Measurements from ENCODE around the gene INTS1.
A peak's percentile ranks its signal among the peaks of the same experiment; 100 is the strongest.

The INTS1 gene

GRCh38 chr7:1430056-1430845 is 73.9 kb downstream of the INTS1 start:
- no peak for DNase-seq

GRCh38 chr7:1428941-1429501 is 75.2 kb downstream of the INTS1 start:
- DNase-seq: no peak

DNA sequence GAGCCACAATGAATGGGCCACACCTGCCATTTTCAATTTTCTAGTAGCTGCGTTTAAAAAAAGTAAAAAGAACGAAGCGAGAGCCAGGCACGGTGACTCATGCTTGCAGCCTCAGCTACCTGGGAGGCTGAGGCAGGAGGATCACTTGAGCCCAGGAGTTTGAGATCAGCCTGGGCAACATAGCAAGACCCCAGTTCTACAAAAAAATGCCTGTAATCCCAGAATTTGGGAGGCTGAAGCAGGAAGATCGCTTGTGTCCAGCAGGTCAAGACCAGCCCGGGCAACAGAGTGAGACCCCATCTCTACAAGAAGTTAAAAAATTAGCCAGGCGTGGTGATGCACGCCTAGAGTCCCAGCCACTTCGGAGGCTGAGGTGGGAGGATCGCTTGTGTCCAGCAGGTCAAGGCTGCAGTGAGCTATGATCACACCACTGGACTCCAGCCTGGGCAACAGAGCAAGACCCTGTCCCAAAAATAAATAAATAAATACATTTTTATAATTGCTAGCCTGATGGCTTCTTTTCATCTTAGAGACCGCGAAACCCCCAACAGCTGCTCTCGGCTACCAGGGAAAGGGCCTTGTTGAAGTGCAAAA is 77.0 kb downstream of the INTS1 start:
- no peak for DNase-seq

DNA sequence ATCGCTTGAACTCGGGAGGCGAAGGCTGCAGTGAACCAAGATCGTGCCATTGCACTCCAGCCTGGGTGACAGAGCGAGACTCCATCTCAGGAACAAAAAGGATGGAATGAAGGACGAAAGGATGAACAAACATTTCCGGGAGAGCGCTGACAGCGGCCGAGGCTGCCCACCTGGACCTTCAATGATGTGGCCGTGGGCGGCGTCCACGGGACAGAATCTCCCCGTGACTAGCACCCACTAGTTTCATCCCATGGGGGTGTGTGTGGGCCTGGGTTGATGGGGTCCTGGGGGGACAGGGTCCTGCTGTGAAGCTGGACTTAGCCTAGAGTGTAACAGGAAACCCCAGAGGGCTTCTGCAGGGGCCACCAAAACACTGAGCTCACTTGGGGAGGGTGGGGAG is 77.7 kb downstream of the INTS1 start:
- no peak for DNase-seq

DNA sequence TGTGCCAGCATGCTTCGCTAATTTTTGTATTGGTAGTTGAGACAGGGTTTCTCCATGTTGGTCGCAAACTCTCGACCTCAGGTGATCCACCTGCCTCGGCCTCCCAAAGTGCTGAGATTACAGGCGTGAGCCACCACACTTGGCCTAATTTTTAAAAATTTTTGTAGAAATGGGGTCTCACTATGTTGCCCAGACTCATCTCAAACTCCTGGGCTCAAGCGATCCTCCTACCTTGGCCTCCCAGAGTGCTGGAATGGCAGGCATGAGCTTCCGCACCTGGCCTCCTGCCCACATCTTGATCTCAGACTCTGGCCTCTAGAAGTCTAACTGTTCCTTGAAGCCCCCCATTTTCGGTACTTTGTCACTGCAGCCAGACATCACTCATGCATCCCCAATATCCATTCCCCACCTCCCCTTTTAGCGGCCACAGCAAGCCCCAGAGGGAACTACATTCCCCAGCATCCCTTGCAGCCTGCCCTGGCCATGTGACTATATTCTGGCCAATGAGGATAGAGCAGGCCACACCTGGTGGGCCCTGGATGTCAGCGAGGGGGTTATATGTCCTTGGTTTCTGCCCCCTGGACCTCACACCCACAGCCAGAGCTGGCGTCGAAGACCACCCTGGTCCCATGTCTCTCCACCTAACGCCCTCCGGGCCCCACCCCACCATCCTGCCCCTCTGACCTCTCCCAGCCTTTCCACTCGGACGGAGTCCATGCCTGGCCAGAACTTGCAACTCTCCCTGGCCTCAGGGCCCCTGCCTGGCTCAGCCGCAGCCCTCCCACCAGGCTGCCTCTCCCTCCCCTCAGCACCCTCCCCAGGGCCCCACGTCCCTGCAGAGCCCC is 78.7 kb downstream of the INTS1 start:
- no peak for DNase-seq

GRCh38 chr7:1424041-1424440 is 80.1 kb downstream of the INTS1 start:
- no peak for DNase-seq

DNA sequence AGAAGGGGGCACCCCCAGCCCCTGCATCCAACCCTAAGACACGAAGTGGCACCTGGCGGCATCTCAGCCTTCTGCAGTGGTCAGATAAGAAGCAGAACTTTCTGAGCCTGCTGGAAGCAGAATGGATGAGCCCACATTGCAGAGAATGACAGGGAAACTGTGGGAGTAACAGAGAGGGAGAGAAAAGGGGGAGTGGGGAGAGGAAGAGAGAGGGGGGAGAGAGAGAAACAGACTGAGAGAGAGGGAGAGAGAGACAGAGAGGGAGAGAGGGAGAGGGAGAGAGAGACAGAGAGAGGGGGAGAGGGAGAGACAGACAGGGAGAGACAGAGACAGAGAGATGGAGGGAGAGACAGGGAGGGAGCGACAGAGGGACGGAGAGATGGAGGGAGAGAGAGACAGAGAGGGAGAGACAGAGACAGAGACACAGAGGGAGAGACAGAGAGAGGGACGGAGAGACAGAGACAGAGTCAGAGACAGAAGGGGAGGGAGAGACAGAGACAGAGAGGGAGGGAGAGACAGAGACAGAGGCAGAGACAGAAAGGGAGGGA is 80.9 kb downstream of the INTS1 start:
- DNase-seq: no peak

GRCh38 chr7:1422512-1423263 is 81.5 kb downstream of the INTS1 start:
- DNase-seq: peak; percentile 40

DNA sequence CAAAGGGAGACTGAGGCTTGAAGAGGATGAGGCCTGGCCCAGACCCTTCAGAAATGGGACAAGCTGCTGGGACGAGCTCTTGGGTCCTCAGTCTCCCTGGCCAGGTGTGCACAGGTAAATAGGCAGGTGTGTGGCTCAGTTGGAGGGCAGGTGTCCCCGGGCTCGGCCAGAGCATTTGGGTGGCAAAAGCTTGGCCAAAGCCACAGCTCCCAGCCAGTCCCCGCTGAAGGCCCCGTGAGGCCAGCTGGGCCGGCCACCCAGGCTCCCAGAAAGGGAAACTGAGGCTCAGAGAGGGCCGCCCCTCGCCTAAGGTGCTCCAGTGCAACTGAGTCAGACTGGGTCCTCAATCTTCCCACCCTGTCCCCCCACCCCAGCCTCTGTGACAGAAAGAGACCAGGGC is 82.2 kb downstream of the INTS1 start:
- DNase-seq: no peak

DNA sequence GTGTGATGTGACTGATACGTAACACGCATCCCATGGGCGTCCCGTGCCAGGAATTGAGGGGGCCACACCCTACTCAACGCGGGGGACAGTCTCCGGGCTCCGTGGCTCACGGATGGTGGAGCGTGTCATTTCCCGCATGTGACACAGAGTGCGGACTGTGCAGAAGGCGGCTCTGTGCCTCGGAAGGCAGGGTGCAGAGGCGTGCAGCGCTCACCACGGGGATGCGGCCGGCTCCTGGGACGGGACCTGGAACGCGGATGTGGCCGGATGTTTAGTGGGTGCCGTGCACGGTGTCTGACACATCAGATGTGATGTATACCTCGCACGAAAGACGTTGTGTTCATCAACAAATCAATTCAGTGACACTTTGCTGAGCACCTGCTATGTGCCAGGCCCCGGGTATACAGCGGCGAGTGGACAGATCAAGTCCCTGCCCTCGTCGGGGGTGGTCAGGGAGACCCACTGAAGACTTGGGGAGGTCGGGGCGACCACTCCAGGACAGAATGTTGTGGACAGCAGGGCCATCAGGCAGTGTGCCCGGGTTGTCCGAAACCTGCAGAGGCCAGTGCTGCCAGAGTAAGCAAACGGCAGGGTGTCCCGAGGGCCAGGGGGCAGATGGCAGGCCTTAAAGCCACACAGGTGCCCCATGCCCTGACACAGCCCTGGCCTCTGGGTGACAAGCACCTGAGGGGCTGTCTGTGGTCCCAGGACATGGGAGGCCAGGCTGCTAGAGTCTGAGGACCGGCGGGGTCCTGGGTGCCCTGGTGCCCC is 83.0 kb downstream of the INTS1 start:
- DNase-seq: no peak

Data from NCI-H1092 (cell line).